Epidermal melanocyte (primary cell): ENCODE data around the gene CTBP1.

Experiments
- DNase-seq: peaks from one replicate; pipeline ENCODE4 v3.0.0; 2011; ENCODE audit warnings: low spot score; ENCODE audit not compliant: insufficient read length

Gene CTBP1

DNA sequence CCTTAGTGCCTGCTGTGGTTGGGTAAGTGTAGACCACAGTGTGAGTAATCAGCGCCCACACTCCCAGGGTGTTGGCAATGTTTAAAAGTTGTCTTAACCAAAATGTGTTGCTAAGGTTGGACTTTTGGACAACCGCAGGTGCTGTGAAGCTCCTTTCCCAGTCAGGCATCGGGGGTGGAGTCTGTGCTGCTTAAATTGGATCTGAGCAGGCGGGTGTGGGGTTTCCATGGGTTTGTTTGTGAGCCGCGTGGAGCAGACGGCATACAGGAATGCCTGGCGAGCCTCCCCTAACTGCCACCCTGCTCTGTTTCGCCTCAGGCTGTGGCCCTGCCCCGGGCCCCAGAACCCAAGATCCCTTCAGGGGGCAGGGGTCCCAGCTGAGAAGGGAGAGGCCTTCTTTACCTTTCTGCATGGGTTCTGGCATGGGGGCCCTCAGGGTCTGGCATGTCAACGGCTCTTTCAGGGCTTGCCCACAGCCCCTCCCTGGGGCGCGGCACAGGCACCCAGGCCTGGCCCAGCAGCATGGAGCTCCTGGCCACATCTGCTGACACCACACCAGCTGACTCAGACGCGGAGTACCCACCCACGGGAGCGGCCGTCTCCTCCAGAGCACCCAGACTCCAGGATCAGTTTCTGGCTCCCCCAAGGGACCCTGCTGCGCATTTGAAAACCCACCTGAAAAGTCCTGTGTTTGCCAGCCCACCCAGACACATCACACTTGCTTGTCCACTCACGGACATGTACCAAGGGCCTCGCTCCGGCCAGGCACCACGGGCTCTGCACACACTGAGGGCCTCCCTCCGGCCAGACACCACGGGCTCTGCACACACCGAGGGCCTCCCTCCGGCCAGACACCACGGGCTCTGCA lies 71.4 kb downstream of the CTBP1 start:
- DNase-seq, result no peak

DNA sequence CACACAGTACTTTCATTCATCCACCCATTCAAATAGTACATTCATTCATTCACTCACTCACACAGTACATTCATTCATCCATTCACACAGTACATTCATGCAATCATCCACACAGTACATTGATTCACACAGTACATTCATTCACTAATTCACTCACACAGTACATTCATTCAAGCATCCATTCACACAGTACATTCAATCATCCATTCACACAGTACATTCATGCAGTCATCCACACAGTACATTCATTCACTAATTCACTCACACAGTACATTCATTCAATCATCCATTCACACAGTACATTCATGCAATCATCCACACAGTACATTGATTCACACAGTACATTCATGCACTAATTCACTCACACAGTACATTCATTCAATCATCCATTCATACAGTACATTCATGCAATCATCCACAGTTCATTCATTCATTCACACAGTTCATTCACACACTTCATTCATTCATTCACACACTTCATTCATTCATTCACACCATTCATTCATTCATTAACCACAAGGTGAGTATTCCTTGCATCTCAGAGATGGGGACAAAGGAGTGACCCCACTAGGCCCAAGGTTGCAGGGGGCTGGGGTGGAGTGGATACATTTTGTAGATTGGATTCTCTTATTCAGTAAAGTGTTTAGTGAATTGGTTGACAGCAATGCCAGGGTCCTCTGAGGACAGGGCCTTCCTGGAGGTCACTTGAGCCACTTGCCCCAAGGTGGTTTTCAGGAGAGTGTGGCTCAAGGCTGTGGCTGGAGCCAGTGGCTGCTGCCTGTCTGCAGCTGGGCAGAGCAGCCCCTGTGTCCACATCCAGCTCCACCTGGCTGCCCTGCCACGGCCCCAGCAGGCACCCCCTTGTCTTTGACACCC lies 72.3 kb downstream of the CTBP1 start:
- no peak for DNase-seq

DNA sequence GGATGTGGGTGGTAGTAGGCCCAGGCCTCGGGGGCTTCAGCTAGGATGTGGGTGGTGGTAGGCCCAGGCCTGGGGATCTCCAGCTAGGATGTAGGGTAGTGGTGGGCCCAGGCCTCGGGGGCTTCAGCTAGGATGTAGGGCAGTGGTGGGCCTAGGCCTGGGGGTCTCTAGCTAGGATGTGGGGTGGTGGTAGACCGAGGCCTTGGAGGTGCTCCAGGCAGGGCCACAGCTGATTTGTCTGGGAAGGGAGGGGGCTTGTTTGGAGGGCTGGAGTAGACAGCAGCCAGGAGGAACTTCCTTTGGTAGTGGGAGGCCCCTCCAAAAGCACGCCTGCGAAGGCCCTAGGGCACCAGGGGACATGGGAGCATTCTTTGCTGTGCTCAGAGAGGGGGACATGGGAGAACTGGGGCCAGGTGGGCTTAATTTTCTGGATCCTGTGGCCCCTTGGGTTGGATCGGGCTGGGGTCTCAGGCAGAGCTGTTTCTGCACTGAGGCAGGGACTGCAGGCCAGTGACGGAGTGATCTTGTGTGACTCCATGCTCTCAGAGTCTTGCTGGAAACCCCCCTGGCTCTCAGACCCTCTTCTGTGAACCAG lies 73.2 kb downstream of the CTBP1 start:
- no peak for DNase-seq

DNA sequence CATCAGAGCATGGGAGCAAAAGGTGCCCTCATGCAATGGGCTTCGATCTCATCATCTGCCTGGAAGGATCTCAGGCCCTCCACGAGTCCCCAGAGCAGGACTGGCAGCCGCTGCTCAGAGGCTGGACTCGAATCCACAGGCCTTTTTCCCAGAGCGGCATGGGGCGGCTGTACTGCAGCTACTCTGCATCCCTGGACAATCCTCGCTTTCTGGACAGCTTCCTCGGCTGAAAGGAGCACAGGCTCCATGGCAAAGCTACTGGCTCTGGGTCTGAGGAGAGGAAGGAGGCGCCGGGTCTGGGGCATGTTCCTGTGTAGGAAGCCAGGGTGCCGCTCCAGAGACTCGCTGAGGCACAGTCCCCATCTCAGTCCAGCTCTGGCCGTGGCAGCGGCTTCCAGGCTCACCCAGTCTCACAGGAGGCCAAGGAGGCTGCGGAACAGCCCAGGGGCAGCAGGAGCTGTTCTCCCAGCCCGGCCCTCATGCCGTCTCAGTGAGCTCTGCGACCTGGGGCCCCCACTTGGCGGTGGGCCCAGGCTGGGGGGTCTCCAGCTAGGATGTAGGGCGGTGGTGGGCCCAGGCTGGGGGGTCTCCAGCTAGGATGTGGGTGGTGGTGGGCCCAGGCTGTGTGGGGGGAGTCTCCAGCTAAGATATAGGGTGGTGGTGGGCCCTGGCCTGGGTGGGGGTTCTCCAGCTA lies 73.8 kb downstream of the CTBP1 start:
- DNase-seq, result no peak

DNA sequence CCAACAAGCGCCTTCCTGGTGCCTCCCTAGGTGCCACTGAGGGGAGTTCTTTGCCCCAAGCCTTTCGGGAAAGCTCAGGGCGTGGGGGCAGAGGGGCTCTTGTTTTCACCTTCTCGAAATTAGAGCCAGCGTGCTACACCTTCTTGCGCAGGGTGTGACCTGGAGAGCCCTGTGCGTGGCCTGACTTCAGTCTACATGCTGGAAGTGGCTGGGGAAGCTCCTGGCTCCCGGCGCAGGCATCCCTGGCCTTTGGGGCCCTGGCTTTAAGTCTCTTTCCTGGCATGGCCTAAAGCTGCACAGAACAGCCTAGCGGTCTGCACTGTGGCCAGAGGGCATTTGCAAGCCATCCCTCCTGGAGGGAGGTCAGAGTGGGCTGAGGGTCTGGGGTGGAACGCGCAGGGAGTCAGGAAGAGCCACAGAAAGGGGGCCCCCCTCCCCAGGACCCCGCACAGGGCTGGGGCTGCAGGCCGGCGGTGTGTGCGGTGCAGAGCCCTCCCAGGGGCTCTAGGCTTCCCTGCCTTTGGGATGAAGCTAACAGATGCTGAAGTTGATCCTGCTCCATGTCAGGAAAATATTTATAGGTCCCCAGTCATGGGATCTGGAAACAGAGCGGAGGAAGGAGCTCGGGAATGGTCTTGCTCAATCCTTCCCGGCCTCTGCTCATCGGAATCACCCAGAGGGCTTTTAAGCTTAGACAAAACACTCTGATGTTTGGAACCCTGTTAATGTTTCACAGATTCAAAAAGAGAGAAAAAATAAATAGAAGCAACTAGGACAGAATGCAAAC lies 75.8 kb downstream of the CTBP1 start:
- peak; percentile 97 for DNase-seq

DNA sequence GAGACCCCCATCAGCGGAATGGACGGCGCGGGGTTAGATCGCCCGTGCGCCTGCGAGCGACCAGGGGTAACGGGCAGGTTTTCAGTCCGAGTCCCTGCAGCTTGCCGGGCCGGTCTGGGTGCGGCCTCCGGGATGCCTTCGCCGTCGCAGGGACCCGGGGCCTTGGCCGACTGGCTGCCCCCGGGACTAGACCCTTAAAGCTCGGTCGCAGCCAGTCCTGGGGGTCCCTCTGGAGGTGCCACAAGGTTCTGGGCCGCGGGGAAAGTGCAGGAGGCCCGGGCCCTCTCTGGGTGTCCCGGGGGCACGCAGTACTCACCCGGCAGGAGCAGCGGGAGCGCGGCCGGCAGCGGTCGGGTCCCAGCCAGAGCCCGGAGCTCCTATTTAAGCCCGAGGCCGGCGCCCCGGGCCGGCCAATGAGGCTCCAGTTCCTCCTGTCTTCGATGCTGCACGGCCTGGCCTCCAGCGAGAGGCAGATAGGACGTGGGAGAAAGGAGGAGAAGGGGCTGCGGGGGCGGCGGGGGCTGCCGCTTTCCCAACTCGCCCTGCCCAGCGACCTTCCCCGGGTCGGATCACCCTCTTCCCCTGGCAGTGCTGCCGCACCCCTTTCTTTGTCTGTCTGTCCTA lies 76.6 kb downstream of the CTBP1 start, which contains the start of gene SPON2:
Gene SPON2, minus strand, starts transcription at position 356 of the 624 bp plus-strand sequence.
- DNase-seq, result no peak

DNA sequence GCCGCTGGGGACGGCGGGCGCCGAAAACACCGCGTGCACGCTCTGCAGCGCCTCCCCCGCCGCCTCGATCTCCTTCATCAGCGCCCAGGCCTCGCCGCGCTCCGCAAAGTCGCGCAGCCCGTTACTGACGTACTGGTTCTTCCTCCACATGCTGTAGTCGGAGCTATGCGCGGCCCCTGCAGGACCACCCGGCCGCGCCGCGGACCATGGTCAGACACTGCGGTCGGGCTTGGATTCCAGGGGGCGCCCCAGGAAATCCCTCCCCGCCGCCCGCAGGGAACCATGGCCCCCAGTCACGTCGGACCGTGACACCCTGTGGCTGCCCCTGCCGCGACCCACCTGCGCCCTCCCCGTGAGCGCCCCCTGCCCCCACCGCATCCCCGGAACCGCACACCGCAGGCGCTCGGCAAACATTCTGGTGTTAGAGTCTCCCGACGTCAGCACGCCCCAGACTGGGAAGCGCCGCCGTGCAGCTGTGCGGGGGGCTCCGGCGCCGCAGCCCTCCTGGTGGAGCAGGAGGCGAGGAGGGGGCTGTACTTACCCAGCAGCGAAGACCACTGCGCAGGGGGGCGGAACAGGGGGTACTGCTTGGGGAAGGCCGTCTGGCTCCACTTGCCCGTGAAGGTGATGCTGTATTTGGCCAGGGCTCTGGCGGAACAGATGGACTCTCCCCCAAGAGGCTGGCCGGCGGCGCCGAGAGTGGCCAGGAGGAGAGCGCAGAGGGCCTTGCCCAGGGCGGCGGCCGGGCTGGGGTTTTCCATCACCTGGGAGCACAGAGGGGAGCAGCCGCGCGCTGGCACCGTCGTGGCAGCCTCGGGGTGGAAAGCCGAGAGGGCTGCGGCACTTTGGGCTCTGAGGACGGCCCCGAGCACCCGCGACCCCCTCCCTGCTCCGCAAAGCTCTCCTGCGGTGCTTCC lies 77.4 kb downstream of the CTBP1 start:
- DNase-seq, result no peak

DNA sequence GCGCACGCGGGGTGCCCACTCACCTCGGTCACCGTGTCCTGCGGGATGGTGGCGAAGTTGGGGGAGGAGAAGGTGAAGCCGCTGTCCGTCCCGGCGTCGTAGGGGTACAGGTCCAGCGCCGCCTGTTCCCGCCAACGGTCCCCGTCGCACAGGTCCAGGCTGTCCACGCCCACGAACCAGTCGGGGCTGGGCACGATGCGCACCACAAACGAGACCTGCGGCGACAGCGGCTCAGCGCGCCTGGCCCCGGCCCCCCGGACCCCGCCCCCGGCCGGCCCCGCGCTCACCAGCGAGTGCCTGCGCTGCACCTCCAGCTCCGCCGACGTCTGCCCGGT lies 78.0 kb downstream of the CTBP1 start:
- no peak for DNase-seq

DNA sequence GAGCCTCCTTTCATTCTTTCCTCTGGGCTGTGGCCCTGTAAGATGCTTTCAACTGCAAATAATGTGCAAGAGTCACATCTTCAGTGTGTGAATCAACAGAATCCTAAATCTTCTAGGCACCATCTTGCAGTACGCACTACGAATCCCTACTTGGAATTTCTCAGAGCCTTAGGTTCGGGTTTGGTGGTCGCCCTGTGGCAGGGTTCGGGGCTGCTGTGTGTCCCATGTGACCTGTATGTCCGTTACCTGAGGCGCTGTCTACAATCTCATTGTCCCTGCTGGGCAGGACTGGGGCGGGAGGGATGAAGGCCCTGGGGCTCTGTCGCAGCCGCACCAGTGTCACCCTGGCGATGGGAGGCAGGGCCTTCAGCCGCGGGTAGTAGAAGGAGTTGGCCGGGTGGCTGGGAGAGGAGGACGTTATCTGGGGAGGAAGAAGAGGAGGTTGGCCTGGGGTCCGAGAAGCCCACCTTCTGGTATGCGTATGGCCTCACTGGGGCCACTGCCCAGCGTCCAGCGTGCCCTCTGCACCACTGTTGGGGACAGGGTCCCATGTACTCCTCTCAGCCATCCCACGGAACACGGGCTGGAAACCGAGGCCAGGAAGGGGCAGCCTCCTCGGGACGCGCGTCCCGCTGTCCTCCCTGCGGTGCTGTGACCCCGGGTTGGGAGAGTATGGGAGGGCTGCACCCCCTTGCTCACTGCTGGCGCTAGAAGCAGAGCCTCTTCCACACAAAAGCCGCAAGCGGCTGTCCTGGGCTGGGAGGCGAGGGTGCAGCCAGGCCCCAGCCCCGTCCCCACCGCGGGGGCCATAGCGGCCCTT lies 78.6 kb downstream of the CTBP1 start:
- no peak for DNase-seq

DNA sequence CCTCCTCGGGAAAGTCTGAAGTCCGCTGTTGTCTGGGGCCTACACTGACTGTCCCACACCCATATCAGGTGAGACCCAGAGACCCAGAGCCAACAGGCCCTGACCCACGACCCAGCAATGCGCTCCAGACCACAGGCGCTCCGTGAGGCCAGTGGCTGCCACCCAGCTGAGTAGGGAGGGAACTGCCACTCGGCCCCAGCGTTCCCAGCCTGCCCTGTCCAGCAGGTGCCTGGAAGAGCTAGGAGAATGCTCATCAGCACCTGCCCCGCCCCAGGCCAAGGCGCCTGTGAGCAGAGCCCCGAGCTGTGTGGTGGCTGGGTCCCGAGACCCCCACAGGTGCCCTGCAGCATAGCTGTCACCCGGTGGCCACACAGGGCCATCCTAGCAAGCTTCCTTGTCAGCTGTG lies 79.2 kb downstream of the CTBP1 start:
- no peak for DNase-seq

DNA sequence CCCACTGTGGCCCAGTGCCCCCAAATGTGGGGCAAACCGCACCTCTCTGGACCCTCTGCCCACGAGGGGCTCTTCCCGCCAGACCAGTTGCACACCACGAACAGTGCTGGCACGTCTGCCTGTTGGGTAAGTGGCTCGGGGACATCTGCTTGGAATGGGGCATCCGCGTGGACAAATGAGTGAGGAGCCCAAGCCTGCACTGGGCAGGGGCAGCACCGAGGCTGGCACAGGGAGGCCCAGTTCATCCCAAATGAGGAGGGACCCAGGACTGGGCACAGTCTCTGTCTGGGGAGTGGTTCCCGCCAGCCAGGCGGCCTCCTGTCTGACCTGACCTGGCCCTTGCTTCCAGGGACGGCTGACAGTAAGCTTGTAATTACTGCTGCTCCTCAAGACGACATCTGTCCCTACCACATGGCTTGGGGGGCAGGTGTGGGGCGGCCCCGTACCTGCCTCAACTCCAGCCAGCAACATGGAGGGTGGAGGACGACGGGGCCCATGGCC lies 79.7 kb downstream of the CTBP1 start:
- no peak for DNase-seq

DNA sequence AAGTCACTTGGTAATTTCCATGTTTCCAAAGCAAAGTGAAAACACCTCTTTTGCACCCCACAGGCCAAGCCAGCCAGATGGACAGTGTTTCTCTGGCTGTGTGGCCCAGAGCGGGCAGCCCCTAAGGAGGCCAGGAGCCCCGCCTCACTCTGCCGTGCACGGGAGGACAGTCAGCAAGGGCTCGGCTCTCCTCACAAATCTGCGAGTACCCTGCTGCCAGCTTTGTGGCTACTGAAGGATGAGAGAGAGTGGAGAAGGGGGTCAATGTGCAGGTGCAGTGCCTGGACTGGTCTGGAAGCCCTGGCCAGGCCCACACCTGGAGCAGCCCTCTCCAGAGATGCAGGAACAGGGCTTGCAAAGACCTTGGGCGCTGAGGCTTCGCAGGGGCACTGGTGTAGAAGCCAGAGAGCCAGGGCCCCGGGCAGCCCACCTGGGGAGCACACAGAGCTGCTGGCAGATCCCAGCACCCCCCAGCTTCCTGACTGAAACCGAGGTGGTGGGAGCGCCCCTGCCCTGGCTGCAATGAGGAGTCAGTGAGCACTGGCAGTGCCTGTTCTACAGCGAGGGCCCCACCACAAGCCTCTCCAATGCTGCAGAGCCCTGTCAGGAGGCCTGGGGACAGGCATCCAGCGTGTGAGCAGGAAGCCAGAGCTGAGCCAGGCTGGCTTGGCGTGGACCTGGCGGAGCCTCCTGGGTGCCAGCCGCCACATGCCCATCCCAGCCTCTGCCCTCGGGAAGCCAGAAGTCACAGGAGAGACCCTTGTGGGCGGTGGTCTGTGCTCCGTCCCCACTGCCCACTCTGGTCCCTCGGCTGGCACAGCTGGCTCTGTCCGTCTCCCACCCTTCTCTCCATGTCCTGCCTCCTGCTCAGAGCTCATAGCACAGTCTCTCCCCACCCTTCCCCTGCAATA lies 80.5 kb downstream of the CTBP1 start:
- DNase-seq, result no peak

DNA sequence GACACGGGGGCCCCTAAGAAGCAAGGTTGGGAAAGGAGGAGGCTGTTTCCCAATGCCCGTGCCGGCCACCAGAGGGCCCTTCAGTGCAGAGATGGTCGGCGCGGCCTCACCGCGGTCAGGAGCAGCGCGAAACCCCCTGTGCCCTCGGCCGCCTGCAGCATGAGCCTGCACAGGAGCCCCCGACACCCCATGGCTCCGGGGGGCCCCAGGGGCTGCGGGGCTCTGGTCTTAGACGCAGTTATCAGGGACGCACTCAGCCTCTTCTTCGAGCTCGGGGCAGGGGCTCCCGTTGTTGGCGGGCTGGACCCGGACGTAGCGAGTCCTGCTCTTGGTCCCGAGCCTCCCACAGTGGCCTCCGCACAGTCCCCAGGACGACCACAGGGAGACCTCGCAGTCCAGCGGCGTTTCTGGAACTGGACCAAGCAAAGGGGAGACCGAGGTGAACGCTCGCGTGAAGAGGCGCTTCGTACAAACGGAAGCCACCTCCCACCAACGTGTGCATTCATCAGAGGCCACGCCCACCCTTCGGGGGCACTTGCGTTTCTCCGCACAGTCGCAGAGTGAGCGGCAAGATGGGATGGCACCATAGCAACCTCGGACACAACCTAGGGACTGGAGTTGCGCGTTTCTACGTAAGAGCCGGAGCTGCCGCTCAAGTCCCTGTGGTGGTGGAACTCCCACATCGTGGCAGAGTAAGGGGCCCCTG lies 81.5 kb downstream of the CTBP1 start:
- DNase-seq, result peak; percentile 52

DNA sequence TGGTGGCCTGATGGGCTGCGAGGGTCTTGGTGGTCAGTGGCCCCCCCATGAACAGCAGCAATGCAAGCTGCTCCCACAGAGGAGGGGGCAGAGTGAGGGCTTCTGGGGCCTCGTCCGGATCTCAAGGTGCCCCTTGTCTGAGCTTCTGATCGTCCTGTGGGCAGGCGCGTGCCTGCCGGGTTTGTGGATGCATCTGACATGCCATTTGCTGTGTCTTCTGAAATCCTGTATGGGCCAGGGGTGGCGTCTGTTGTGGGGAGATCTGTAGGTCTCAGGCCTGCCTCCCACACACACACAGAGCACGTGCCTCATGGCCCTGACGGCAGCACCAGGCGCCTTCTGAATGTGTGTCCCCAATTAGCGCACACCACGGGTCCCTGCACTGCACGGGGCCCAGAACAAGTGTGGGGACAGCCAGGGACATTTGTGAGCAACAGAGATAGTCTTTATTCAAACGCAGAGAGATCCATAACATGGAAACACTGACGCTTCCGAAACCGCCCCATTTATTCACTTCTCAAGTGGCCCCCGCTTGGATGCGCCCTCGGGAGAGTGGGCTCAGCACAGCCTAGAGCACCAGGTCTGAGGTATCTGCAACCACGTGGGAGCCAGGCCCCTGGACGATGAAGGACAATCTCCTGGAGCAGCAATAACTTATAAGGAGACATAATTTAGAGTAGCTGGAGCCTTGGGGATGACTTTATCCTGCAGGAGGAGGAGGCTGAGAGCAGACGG lies 82.3 kb downstream of the CTBP1 start:
- DNase-seq, result no peak

DNA sequence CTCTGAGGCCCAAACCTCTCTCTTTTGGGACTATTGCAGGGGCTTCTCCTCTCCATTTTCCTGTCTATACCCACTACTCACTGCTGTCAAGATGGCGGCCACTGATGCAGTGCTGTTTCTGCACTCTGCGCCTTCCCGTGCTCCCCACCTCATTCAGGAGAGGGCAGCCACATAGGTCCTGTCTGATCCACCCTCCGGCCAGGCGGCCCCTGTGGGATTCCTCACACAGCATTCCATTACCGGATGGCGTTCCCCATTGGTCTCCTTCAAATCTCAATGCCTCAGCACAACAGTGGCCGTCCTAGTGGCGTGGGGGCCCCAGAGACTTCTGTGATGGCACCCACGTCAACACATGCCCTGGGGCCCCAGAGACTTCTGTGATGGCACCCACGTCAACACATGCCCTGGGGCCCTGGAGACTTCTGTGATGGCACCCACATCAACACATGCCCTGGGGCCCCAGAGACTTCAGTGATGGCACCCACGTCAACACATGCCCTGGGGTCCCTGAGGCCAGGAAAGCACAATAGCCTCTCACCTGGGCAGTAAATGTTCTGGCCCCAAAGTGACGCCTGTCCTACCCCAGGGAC lies 83.9 kb downstream of the CTBP1 start:
- DNase-seq, result no peak
